Left colon (tissue), 2 donors: Measurements from ENCODE around the gene VEGFA. TPM values are rescaled to one million over a fixed set of nuclear protein-coding genes. Genes with fewer than 3 reads are reported as not detected.

Experiments
- ATAC-seq: fragments of 200-7000 bp; cut with Tn5 transposase; one replicate; pipeline ENCODE4 v1.9.1; 2020; ENCODE audit warnings: mild to moderate bottlenecking, moderate library complexity
- DNase-seq, 2 donors: peaks; one replicate each; pipeline ENCODE4 v3.0.0-alpha.2; 2020
- intact Hi-C, 2 donors: fragments of 100-400 bp; cut with DNase I in 1 of 2; cut with micrococcal nuclease in 1 of 2; formaldehyde crosslinking; loops; one replicate each; pipeline versions ENCODE4 v1.11.2 to v1.14.0; 2022; cut with DNase I, micrococcal nuclease
- long read RNA-seq: library from polyadenylated mRNA; unstranded; transcript quantifications from one replicate; pipeline ENCODE4 v2.0.0, GENCODE V29; 2021
- total RNA-seq, 2 donors: library from RNA; stranded (reverse); fragmentation: NEBNext Ultra II Directional; extraction: Animal tissue kit (Norgen Biotek cat#: 25700); gene quantifications; one replicate each; pipeline ENCODE4 v1.2.1, GENCODE V29; 2021
- donor health status: DM: no; HTN: no; CAD: no.
- donor health status: DM: yes; HTN: yes; CAD: no.

Gene VEGFA
- total RNA-seq, result 100 to 1,000 TPM; 107 to 110 TPM
- long read RNA-seq, transcript VEGFA-205 (7 exons, 3,535 nt), result minor isoform, 15 of 53 reads
- long read RNA-seq, transcript VEGFA-227 (6 exons, 984 nt), result major isoform, 19 of 53 reads
- long read RNA-seq, partial matches to known transcripts, result 4 of 53 reads
- long read RNA-seq, other reads (novel, unspliced or antisense), result 8 of 53 reads

GRCh38 chr6:43769526-43770371, at the start of gene VEGFA:
Gene VEGFA, plus strand, starts transcription at chr6:43770211.
- DNase-seq (peak; percentile 85 to 95), ATAC-seq (peak; percentile 58)
- intact Hi-C loops, result loop anchor here (5.0 to 10.0 kb wide), 2 partner anchors 308 to 315 kb away; no protein-coding TSS in a partner anchor

DNA sequence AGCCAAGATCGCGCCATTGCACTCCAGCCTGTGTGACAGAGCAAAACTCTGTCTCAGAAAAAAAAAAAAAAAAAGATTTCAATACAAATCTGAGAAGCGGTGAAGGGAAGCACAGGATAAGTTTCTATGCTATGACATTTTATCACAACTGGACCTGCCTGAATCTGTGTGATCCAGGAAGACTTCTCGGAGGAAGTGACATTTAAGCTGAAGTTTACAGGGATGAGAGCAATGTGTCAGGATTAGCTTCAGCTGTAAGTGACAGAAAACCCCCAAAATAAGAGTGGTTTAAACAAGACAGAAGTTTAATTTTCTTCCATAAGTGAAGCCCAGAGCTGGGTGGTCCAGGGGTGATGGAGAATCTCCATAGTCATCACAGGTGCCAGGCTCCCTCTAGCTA, 49.0 kb upstream of the VEGFA start:
- intact Hi-C loops, result no loop called here
- DNase-seq, result no peak
- ATAC-seq, result no peak

- intact Hi-C loops, result no loop called here
These were observed 47.0 kb upstream of the VEGFA start for GRCh38 chr6:43722920-43723545.

GRCh38 chr6:43723737-43724295, 46.2 kb upstream of the VEGFA start:
- intact Hi-C loops, result no loop called here
- DNase-seq (peak; percentile 84 to 90), ATAC-seq (peak; percentile 83)

More at GRCh38 chr6:43722920-43723545, 47.0 kb upstream of the VEGFA start:
- no peak for DNase-seq
- ATAC-seq, result no peak

DNA sequence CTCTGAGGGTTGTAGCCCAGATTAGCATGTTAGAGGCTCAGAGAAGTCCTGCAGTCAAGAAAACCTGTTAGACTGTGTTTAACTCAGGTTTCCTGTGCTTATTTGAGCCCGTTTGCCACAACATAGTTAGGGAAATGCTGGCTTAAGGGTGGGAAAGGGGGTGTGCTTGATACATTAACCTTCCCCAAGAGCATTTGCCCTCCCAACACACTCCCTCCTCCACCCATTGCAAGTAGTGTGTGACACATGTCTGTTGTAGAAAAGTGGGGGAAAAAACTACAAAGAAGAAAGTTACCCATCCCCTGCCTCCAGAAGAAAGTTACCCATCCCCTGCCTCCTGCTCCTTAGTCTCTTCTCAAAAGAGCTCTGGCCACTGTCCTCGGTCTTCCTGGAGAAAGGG, 45.7 kb upstream of the VEGFA start:
- ATAC-seq (no peak), DNase-seq (no peak)
- intact Hi-C loops, result no loop called here

GRCh38 chr6:43724914-43725642, 44.9 kb upstream of the VEGFA start:
- intact Hi-C loops, result no loop called here
- DNase-seq (peak; percentile 90 to 95), ATAC-seq (peak; percentile 90)

DNA sequence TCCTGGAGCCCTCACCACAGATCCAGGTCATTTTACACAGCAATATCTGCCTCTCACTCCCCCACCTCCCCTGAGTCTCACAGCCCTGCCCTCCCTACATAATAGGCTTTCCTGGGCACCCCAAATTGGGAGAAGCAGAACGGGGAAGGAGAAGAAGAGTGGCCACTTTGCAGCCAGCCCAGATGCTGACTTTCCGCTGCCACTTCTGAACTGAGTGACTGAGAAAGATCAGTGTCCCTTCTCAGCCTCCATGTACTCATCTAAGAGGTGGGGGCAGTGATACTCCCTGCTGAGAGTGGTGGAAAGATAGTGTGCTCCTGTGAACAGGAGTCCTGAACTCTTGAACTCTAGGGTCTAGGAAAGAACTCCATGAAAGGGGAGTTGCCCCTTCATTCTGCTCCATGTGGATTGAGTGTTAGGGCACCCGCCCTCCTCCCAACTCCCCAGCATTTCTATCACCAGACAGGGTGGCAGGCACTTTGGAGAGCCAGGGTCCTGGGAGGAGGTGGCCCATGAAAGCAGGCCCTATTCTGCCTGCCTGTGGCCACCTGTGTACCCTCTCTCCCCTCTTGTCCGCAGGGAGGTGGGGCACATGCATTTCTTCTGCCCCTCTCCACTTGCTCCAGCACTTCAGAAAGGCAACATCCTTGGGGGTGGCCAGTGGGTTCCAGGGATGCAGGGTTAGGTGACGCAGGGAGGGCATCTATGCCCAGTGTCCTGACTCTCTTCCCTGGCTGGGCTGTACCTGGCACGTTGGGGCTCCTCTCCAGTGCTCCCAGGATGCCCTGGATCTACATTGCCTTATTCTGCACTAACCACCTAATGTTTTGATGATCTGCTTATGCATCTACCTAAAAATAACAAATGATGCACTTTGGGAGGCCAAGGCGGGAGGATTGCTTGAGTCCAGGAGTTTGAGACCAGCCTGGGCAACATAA, 44.1 kb upstream of the VEGFA start:
- ATAC-seq (no peak), DNase-seq (no peak)
- intact Hi-C loops, result no loop called here

- DNase-seq (peak in 1 of 2 donors; percentile 2), ATAC-seq (no peak)
These were observed 42.4 kb upstream of the VEGFA start for GRCh38 chr6:43727634-43728033.

DNA sequence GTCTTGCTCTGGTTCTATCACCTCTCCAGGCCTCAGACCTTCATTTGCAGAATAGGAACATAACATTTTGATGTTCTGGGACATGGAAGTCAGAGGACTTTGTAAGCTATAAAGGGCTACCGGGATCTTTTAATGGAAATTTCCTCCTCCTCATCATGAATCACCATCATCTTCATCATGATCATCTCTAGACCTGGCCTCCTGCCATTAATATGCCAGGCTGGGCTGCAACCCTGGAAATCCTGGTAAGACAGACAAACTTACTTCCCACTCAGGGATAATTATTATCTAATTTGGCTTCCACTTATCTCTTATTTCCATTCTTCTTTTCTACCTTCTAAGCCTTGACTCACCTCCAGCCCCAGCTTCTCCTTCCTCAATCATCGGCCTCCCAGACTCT, 41.4 kb upstream of the VEGFA start:
- DNase-seq (no peak), ATAC-seq (no peak)
- intact Hi-C loops, result no loop called here

More at GRCh38 chr6:43727634-43728033, 42.4 kb upstream of the VEGFA start:
- intact Hi-C loops, result no loop called here

- ATAC-seq (peak; percentile 65), DNase-seq (peak; percentile 70 to 79)
- intact Hi-C loops, result no loop called here
These were observed 40.5 kb upstream of the VEGFA start for GRCh38 chr6:43729537-43729936.

DNA sequence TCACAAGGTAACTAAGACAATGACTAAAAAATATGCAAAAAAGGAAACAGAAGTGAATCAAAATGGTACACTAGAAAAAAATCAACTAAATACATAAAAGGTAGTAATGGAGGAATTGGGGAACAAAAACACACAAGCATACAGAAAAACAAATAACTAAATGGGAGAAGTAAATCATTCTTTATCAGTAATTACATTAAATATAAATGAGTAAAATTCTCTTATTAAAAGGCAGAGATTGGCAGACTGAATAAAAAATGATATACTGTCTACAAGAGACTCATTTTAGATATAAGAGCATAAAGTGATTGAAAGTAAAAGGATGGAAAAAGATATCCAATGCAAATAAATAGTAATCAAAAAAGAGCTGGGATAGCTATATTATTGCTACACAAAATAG, 39.4 kb upstream of the VEGFA start:
- DNase-seq (no peak), ATAC-seq (no peak)
- intact Hi-C loops, result no loop called here

DNA sequence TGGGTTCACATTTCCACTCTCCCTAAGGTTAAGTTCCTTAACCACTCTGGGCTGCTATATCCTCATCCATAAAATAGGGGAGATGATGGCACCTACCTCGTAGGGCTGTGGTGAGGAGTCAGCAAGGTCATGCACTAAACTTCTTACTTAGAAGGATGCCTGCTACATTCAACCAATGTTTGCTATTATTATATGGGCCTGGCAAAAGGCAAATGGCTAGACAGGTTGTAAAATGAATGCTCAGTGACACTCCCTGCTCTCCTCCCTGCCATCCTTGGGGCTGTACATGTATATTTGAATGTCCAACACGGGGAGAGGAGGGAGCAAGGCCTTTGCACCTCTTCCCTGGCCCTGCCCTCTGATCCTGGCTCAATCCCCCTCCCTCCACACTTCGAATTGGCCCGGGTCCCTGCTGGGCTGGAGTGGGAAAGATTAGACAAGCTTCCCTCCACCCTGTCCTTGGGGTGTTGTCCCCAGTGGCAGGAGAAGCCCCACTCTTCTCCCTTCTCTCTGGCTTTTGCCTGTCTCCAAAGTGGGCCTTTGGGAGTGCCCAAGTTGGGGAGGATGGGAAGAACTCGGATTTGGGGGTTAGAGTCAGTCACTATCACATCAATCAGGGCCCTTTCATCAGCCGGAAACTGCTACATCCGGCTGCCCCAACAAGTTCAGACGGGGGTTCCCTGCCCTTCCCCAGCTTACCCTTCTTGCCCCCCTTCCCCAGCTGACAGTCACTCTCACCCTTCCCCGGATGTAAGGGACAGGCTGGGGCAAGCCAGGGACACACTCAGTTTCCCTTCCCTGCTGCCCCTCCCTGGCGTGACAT, 36.3 kb upstream of the VEGFA start:
- DNase-seq, result no peak
- intact Hi-C loops, result no loop called here

GRCh38 chr6:43734294-43734665, 35.7 kb upstream of the VEGFA start:
- intact Hi-C loops, result no loop called here
- no peak for DNase-seq
- ATAC-seq, result no peak

More for the DNA sequence above, 36.3 kb upstream of the VEGFA start:
- ATAC-seq, result peak; percentile 80

DNA sequence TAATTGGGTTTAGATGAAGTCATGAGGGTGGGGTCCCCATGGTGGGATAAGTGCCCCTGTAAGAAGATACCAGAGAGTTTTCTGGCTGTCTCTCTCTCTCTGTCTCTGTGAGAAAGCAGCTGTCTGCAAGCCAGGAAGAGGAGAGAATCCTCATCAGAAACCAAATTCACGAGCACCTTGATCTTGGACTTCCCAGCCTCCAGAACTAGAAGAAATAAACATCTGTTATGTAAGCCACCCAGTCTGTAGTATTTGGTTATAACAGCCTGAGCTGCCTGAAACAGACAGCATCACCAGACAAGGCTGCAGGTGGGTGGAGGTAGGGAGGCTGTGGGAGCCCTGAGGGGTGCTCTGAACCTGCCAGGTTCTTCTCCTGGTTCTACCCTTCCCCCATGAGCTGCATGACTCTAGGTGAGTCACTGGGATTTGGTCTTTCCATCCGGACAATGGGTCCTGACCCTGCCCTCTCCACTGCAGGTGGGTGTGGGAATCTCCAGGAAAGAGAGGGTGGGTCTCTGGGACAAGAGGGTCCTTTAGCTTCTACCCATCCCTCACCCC, 34.3 kb upstream of the VEGFA start:
- DNase-seq (no peak), ATAC-seq (no peak)
- intact Hi-C loops, result no loop called here

DNA sequence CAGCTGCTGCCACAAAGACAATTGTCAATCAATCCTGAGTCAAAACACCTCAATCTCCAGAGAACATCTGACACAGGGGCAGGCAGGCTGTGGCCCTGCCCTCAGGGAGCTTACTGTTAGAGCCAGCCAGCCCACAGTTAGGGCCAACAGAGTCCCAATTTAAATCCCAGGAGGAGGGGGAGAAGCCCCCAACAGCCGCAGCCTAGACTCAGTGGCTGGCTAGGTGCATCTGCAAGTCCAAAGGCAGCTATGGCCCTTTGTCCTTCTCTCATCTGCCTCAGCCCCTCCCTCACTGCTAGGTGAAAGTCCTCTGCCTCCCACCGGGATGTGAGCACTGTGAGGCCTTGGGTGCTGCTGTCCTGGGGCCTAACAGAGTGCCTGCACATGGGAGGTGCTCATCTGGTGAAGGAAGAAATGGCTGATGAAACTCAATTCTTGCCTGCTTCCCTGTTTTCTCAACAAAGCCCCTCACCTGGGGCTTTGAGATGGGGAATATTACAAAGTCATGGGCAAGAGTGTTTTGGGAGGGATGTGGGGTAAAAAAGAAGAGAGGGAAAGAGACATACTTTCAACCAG, 33.7 kb upstream of the VEGFA start:
- DNase-seq (no peak), ATAC-seq (no peak)
- intact Hi-C loops, result no loop called here

DNA sequence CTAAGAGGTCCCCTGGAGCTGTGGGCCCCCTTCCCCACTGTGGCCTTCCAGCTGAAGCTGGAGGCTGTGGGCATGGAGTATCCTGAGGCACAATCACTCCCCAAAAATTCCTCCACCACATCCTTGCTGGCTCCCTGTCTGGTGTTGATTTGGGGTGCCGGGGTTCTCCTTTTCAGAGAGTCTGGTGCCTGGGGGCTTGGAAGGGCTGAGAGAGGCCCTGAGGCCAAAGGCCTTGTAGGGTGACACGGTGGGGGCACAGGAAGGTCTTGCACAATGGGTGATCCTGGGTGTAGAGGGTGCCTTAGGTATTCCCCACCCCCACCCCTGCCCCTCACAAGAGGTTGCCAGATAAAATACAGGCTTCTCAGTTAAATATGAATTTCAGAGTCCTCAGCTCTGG, 33.2 kb upstream of the VEGFA start:
- ATAC-seq (no peak), DNase-seq (no peak)
- intact Hi-C loops, result no loop called here
